ENCODE data around the gene MAGI1.

DNA sequence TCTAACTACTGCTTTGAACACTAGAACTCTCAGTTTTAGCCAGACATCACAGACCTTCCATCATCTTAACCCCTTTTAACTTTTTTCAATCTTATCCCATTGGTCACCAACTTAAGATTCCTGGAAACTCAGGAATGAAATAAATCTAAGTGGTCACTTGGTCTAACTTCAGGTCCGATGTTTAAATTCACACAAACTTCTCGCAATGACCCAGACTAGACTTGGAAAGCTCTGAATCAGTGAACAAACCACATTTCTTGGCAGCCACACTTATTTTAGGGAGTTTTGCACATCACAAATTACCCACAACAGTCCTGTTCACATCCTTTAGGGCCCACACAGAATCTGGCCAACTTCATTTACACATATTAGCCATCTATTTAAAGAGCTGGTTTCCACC lies 118.9 kb downstream of the MAGI1 start:
- TF ChIP-seq ATF2 (CRISPR knock-in tag; IDR thresholded peaks at IDR 0.05; ENCODE audit: borderline replicate concordance, low read depth) (no peak), FOXP1 (CRISPR knock-in tag; IDR thresholded peaks at IDR 0.05; ENCODE audit: borderline replicate concordance) (no peak)

Measured in WTC11 (cell line).